PC-9 (cell line): ENCODE measurements around the gene ASB15. TPM values are rescaled to one million over a fixed set of nuclear protein-coding genes. Genes with fewer than 3 reads are reported as not detected.

Source experiments
- BruUV-seq: library from RNA; stranded (reverse); fragments of 400-500 nt; replicated peaks from 2 replicates; lab custom pipeline; 2021; lab: Mats Ljungman, UMichigan
- CTCF ChIA-PET: fragments of 300-600 bp; sonication (Branson Sonifier 250); formaldehyde crosslinking; loops from one replicate; lab custom pipeline; 2022; ENCODE audit warnings: antibody characterized with exemption; lab: Charles Lee
- POLR2A ChIA-PET: fragments of 300-600 bp; sonication (Branson Sonifier 250); formaldehyde crosslinking; loops from one replicate; lab custom pipeline; 2022; ENCODE audit warnings: antibody characterized with exemption; ENCODE audit not compliant: unreplicated experiment; lab: Charles Lee
- DNase-seq, 2 experiments: peaks; one replicate each; pipeline versions ENCODE4 v3.0.0 to v3.0.0-alpha.2; 2015 to 2022; ENCODE audit warnings: mixed read lengths in 1 of 2
- H2AFZ ChIP-seq: fragments of 200-600 bp; sonication (generic); 2 replicates; pipeline ENCODE4 v1.8.1; 2017; ENCODE audit warnings: antibody characterized with exemption
- H3F3A ChIP-seq: fragments of 200-600 bp; sonication (generic); 2 replicates; pipeline ENCODE4 v1.8.1; 2017; ENCODE audit warnings: antibody characterized with exemption, mild to moderate bottlenecking, low read depth; ENCODE audit not compliant: insufficient read depth
- H3K27ac ChIP-seq: fragments of 200-600 bp; sonication (generic); 2 replicates; pipeline ENCODE4 v1.6.1; 2016; ENCODE audit warnings: mixed run types
- H3K27me3 ChIP-seq: fragments of 200-600 bp; sonication (generic); 2 replicates; pipeline ENCODE4 v1.6.1; 2016; ENCODE audit warnings: low read depth, mixed run types; ENCODE audit not compliant: insufficient read depth
- H3K36me3 ChIP-seq: fragments of 200-600 bp; sonication (generic); 2 replicates; pipeline ENCODE4 v1.6.1; 2016; ENCODE audit warnings: low read depth, mixed run types
- H3K4me1 ChIP-seq: fragments of 200-600 bp; sonication (generic); replicated peaks from 2 replicates; pipeline ENCODE4 v1.6.1; 2016; ENCODE audit warnings: mixed run types; ENCODE audit not compliant: insufficient read depth
- H3K4me2 ChIP-seq: fragments of 200-600 bp; sonication (generic); 2 replicates; pipeline ENCODE4 v1.6.1; 2017; ENCODE audit warnings: mixed run types
- H3K4me3 ChIP-seq: fragments of 200-600 bp; sonication (generic); 2 replicates; pipeline ENCODE4 v1.6.1; 2016; ENCODE audit warnings: mixed run types
- H3K79me2 ChIP-seq: fragments of 200-600 bp; sonication (generic); 2 replicates; pipeline ENCODE4 v1.6.1; 2017; ENCODE audit warnings: low read depth, mixed run types
- H3K9me2 ChIP-seq: fragments of 200-600 bp; sonication (generic); 2 replicates; pipeline ENCODE4 v1.8.1; 2017; ENCODE audit warnings: mild to moderate bottlenecking; ENCODE audit not compliant: insufficient read depth
- H3K9me3 ChIP-seq: fragments of 200-600 bp; sonication (generic); 2 replicates; pipeline ENCODE4 v1.8.1; 2016; ENCODE audit warnings: low read depth; ENCODE audit not compliant: insufficient read depth
- H4K20me1 ChIP-seq: fragments of 200-600 bp; sonication (generic); 2 replicates; pipeline ENCODE4 v1.8.1; 2017; ENCODE audit not compliant: insufficient read depth
- EZH2 ChIP-seq: fragments of 200-600 bp; sonication (generic); IDR thresholded peaks from 2 replicates; pipeline ENCODE4 v1.8.0; 2017; ENCODE audit warnings: antibody characterized with exemption, low read depth
- intact Hi-C: fragments of 100-400 bp; cut with micrococcal nuclease; formaldehyde crosslinking; loops from one replicate; pipeline ENCODE4 v1.10.0; 2022; ENCODE audit not compliant: unreplicated experiment
- total RNA-seq: library from RNA; stranded (reverse); gene quantifications from 2 replicates; pipeline ENCODE4 v1.2.3, GENCODE V29; 2021
- TF ChIP-seq, protein P1 (sequence below): fragments of 200-600 bp; sonication (generic); conservative IDR thresholded peaks from 2 replicates; pipeline ENCODE4 v1.6.1; 2017; ENCODE audit warnings: mixed run types, antibody characterized with exemption, mild to moderate bottlenecking, moderate library complexity

Gene ASB15
- total RNA-seq, 1 experiment from 2014 or later: not detected

- H3K9me2 ChIP-seq: no peaks in the 10 kb centered on the region; the same call in 1 of the 2 replicates
- TF ChIP-seq EZH2: no peak
- TF ChIP-seq, protein P1, sequence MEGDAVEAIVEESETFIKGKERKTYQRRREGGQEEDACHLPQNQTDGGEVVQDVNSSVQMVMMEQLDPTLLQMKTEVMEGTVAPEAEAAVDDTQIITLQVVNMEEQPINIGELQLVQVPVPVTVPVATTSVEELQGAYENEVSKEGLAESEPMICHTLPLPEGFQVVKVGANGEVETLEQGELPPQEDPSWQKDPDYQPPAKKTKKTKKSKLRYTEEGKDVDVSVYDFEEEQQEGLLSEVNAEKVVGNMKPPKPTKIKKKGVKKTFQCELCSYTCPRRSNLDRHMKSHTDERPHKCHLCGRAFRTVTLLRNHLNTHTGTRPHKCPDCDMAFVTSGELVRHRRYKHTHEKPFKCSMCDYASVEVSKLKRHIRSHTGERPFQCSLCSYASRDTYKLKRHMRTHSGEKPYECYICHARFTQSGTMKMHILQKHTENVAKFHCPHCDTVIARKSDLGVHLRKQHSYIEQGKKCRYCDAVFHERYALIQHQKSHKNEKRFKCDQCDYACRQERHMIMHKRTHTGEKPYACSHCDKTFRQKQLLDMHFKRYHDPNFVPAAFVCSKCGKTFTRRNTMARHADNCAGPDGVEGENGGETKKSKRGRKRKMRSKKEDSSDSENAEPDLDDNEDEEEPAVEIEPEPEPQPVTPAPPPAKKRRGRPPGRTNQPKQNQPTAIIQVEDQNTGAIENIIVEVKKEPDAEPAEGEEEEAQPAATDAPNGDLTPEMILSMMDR: no peak
- ChIA-PET CTCF (no interaction called here), POLR2A (no interaction called here)
- H3K36me3 ChIP-seq: no peaks in the 10 kb centered on the region
- no peaks in the 10 kb centered on the region for H3K4me1 ChIP-seq
- no peak for DNase-seq
- no peak overlapping the region for H3K4me2 ChIP-seq
- H3K79me2 ChIP-seq: no peaks in the 10 kb centered on the region
- H3K4me3 ChIP-seq: no peak overlapping the region
- no peak overlapping the region for H2AFZ ChIP-seq
- no TSS peak for BruUV-seq
- no peaks in the 10 kb centered on the region for H4K20me1 ChIP-seq
- no peaks in the 10 kb centered on the region for H3K27me3 ChIP-seq
- no peak overlapping the region for H3K27ac ChIP-seq
- intact Hi-C loops: no loop called here
- H3K9me3 ChIP-seq: no peaks in the 10 kb centered on the region
- H3F3A ChIP-seq: no peaks in the 10 kb centered on the region
Measured at GRCh38 chr7:123666492-123666891, 64.9 kb downstream of the ASB15 start.

- Histone ChIP-seq H3K27me3 (no peaks in the 10 kb centered on the region), H3K36me3 (no peaks in the 10 kb centered on the region), H2AFZ (no peak overlapping the region), H3K27ac (no peak overlapping the region), H3K4me1 (no peaks in the 10 kb centered on the region), H3K9me2 (no peaks in the 10 kb centered on the region), H3K4me2 (no peak overlapping the region), H3K9me3 (no peaks in the 10 kb centered on the region), H3K79me2 (no peaks in the 10 kb centered on the region), H3K4me3 (no peak overlapping the region), H4K20me1 (no peaks in the 10 kb centered on the region), H3F3A (no peaks in the 10 kb centered on the region)
- ChIA-PET CTCF (interaction anchor here (0.6 kb wide), 1 partner anchor 269 kb away, joined by 5 read pairs; no protein-coding TSS in a partner anchor), POLR2A (no interaction called here)
- no TSS peak for BruUV-seq
- TF ChIP-seq, protein P1: no peak
- TF ChIP-seq EZH2: no peak
- no peak for DNase-seq
- intact Hi-C loops: no loop called here
Measured at GRCh38 chr7:123669485-123669884, 67.9 kb downstream of the ASB15 start.

DNA sequence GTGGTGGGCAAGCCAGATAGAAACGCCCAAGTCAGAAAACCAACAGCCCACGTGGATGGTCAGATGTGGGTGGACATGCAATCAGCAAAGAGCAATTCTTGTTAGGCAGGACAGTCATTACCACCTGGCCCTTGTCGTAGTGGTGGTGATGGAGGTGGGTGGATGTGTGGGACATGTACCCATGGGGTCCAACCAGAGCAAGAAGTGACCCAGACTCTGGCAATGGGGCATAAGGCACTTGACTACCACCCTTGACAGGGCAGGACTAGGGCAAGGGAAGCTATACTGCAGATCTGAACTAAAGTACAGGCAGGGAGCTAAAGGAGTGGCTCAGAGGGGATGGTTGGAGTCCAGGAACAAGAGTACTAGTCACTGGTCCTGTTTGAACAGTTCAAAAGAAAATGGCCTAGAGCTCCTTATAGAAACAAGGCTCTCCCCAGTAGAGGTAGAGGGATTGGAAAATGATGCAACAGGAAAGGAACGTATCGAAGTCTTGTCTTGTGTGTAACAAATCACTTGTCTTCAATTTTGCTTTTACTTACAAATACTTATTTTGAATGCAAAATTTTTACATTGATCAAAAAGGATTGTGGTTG lies 71.6 kb downstream of the ASB15 start:
- Histone ChIP-seq H4K20me1 (no peaks in the 10 kb centered on the region), H3K79me2 (no peaks in the 10 kb centered on the region), H3K4me2 (no peak overlapping the region), H3K9me3 (no peaks in the 10 kb centered on the region), H3K9me2 (no peaks in the 10 kb centered on the region), H3F3A (no peaks in the 10 kb centered on the region), H3K4me1 (no peaks in the 10 kb centered on the region), H3K36me3 (peaks cover 4% of the 10 kb centered on the region; the same call in 1 of the 2 replicates), H2AFZ (no peak overlapping the region), H3K27ac (no peak overlapping the region), H3K4me3 (no peak overlapping the region), H3K27me3 (no peaks in the 10 kb centered on the region)
- BruUV-seq: no TSS peak
- CTCF ChIA-PET: no interaction called here
- intact Hi-C loops: no loop called here
- no peak for DNase-seq
- POLR2A ChIA-PET: no interaction called here
- TF ChIP-seq EZH2: no peak
- TF ChIP-seq, protein P1: no peak
